Neural progenitor cell (in vitro differentiated cells): ENCODE measurements around the gene CYP3A4.
"Not testable (repeated sequence)": the region's sequence is repeated elsewhere in the genome, so short reads cannot be mapped to it uniquely, and the experiment has no call there.

Experiments used
- EZH2 ChIP-seq: fragments of 200-600 bp; sonication (generic); IDR thresholded peaks from 2 replicates; pipeline ENCODE4 v1.6.1; 2017; ENCODE audit warnings: antibody characterized with exemption, mild to moderate bottlenecking, moderate library complexity
- EZH2phosphoT487 ChIP-seq: fragments of 200-600 bp; sonication (generic); IDR thresholded peaks from 2 replicates; pipeline ENCODE4 v1.6.1; 2017; ENCODE audit warnings: antibody characterized with exemption
- TF ChIP-seq, protein P1 (sequence below): fragments of 200-600 bp; sonication (generic); IDR thresholded peaks from 2 replicates; pipeline ENCODE4 v1.5.1; 2017; ENCODE audit warnings: antibody characterized with exemption, mild to moderate bottlenecking

DNA sequence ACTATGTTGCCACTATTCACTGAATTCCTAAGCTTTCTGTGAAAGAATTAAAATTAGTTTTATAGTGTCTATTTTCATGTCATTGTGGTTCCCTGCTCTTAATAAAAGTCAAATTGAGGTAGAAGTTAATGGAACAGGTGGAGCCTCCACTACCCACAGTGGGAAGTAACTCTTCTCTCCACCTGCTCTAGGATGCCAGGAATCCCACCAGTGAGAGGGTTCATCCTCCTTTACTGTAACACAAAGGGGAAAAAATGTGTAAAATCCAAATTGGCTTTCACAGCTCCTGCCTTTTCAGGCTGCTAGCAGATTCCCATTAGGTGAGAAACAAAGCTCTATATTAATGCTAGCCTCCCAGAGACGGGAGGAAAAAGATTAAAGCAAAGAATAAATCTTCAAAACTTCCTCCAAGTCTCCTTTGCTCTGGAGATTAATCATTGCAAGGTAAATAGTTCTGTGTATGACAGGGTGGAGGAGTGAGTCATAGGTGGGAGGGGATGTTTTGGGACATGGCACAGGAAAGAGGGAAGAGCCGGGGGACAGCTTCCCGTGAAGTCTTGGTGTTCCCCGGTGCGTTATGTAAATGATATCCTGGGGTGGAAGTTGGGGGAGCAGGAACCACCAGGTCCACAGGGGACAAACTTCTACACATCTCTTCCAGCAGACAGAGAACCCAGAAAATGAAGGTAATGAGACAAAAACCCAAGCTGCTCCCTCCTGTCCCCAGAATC, 32.5 kb downstream of the CYP3A4 start:
- not testable (repeated sequence) for TF ChIP-seq EZH2, EZH2phosphoT487
- TF ChIP-seq, protein P1, sequence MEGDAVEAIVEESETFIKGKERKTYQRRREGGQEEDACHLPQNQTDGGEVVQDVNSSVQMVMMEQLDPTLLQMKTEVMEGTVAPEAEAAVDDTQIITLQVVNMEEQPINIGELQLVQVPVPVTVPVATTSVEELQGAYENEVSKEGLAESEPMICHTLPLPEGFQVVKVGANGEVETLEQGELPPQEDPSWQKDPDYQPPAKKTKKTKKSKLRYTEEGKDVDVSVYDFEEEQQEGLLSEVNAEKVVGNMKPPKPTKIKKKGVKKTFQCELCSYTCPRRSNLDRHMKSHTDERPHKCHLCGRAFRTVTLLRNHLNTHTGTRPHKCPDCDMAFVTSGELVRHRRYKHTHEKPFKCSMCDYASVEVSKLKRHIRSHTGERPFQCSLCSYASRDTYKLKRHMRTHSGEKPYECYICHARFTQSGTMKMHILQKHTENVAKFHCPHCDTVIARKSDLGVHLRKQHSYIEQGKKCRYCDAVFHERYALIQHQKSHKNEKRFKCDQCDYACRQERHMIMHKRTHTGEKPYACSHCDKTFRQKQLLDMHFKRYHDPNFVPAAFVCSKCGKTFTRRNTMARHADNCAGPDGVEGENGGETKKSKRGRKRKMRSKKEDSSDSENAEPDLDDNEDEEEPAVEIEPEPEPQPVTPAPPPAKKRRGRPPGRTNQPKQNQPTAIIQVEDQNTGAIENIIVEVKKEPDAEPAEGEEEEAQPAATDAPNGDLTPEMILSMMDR = not testable (repeated sequence)
